ENCODE data around the gene RAB4A. TPM values are rescaled to one million over a fixed set of nuclear protein-coding genes. Genes with fewer than 3 reads are reported as not detected.

RAB4A gene
- total RNA-seq, 1 experiment from 2014 or later = 66.7 TPM

DNA sequence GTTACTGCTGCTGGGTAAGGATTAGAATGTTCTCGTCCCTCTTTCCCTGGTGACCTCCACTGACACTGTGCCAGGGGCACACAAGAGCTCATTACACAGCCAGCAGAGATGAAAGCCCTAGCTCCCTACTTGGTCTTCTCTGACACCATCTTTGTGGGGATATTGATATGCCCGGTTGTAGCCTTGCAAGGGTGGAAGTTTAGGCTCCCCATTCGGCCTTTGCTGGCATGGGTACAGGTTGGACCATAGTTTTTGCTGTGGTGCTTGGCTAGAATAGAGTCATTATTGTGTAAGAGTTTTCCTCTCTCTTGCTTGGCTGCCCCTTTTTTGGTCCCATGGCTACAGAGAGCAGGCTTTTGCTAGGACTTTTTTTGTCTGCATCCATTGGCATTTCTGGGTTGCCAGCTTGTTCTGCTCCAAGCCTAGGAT lies 12.3 kb downstream of the RAB4A start:
- TF ChIP-seq, protein P1, sequence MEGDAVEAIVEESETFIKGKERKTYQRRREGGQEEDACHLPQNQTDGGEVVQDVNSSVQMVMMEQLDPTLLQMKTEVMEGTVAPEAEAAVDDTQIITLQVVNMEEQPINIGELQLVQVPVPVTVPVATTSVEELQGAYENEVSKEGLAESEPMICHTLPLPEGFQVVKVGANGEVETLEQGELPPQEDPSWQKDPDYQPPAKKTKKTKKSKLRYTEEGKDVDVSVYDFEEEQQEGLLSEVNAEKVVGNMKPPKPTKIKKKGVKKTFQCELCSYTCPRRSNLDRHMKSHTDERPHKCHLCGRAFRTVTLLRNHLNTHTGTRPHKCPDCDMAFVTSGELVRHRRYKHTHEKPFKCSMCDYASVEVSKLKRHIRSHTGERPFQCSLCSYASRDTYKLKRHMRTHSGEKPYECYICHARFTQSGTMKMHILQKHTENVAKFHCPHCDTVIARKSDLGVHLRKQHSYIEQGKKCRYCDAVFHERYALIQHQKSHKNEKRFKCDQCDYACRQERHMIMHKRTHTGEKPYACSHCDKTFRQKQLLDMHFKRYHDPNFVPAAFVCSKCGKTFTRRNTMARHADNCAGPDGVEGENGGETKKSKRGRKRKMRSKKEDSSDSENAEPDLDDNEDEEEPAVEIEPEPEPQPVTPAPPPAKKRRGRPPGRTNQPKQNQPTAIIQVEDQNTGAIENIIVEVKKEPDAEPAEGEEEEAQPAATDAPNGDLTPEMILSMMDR (conservative IDR thresholded peaks at IDR 0.05) = no peak
- no peak overlapping the region for H2BK15ac ChIP-seq (ENCODE audit: low read depth, low read length)
- no peaks in the 10 kb centered on the region for H3K27me3 ChIP-seq (ENCODE audit: insufficient read depth, low read length)
- H2BK20ac ChIP-seq (ENCODE audit: low read depth, low read length, poor library complexity, severe bottlenecking) = no peak overlapping the region
- no peak overlapping the region for H3K23ac ChIP-seq (ENCODE audit: insufficient read length, low read depth, low read length)
- no peak overlapping the region for H2BK5ac ChIP-seq (ENCODE audit: insufficient read length, low read length)
- no peak overlapping the region for H3K27ac Mint-ChIP-seq
- no peak overlapping the region for H4K91ac ChIP-seq (ENCODE audit: insufficient read length, low read depth, low read length)
- H2BK12ac ChIP-seq (ENCODE audit: insufficient read length, low read depth, low read length) = no peak overlapping the region
- peaks cover 10 to 12% of the 10 kb centered on the region in 2 experiments for H3K4me1 Mint-ChIP-seq
- no peak overlapping the region for H3K9ac ChIP-seq (ENCODE audit: extremely low read depth, insufficient read length, low read length)
- H3K14ac ChIP-seq (ENCODE audit: insufficient read depth, low read length) = no peak overlapping the region
- H3K9me3 Mint-ChIP-seq = no peaks in the 10 kb centered on the region
- no CpG with 5 or more reads among the region's 3 CpGs for WGBS (ENCODE audit: extremely low coverage, insufficient read length, low lambda C conversion rate)
- no peak overlapping the region for H3K4ac ChIP-seq (ENCODE audit: low read depth, low read length)
- no peaks in the 10 kb centered on the region for H3K23me2 ChIP-seq (ENCODE audit: insufficient read length, low read depth, low read length, poor library complexity, severe bottlenecking)
- DNase-seq = no peak
- no peak overlapping the region for H2AFZ ChIP-seq (ENCODE audit: low read length)
- no peak overlapping the region for H3K4me3 Mint-ChIP-seq
- H3K56ac ChIP-seq (ENCODE audit: insufficient read length, low read depth, low read length) = no peak overlapping the region
- H2BK120ac ChIP-seq (ENCODE audit: low read depth, low read length, poor library complexity, severe bottlenecking) = no peak overlapping the region
- no peaks in the 10 kb centered on the region for H3K27me3 Mint-ChIP-seq (ENCODE audit: low read depth)
- peaks cover 6% of the 10 kb centered on the region for H3K79me1 ChIP-seq (ENCODE audit: insufficient read depth, low read depth, low read length, poor library complexity, severe bottlenecking)
- H3K4me1 ChIP-seq (ENCODE audit: insufficient read depth, low read length) = peaks cover 2% of the 10 kb centered on the region; the same call in 1 of the 2 replicates
- H4K5ac ChIP-seq (ENCODE audit: insufficient read length, low read depth, low read length) = no peak overlapping the region
- H3K36me3 Mint-ChIP-seq (ENCODE audit: insufficient read depth in 1 of 3, low read depth in 3 of 3) = peaks cover 0 to under 1% (median 0%) of the 10 kb centered on the region in 3 experiments; a peak in 1 of 7 replicates
- H3K27ac ChIP-seq (ENCODE audit: insufficient read length, low read depth, low read length) = no peak overlapping the region
- H4K8ac ChIP-seq (replicated peaks; ENCODE audit: insufficient read length, low read depth, low read length) = no peak overlapping the region
- peaks cover 12% of the 10 kb centered on the region; the same call in 1 of the 2 replicates for H3K79me2 ChIP-seq (ENCODE audit: insufficient read depth, low read length)
- no peak overlapping the region for H3K4me2 ChIP-seq (ENCODE audit: insufficient read depth, insufficient read length, low read length)
- H2AK5ac ChIP-seq (ENCODE audit: insufficient read length, low read length) = no peak overlapping the region
- H3K18ac ChIP-seq (ENCODE audit: insufficient read length, low read depth, low read length) = no peak overlapping the region
- H4K20me1 ChIP-seq (ENCODE audit: control insufficient read depth, insufficient read depth, insufficient read length) = no peaks in the 10 kb centered on the region
- H3T11ph ChIP-seq (ENCODE audit: low read length) = no peak overlapping the region
- no peaks in the 10 kb centered on the region for H3K9me3 ChIP-seq (ENCODE audit: control insufficient read depth, low read depth, low read length)
